HEK293 (cell line): ENCODE data around the gene BCL7A.

ENCODE experiments used
- CTCF ChIP-seq: fragments of 450-650 bp; formaldehyde crosslinking; IDR thresholded peaks from 2 replicates; pipeline ENCODE4 v1.5.1; 2016; ENCODE audit warnings: missing biosample characterization, missing genetic modification characterization
- PRDM1 ChIP-seq: fragments of 450-650 bp; formaldehyde crosslinking; IDR thresholded peaks from 2 replicates; pipeline ENCODE4; 2016; ENCODE audit warnings: missing biosample characterization, missing genetic modification characterization
- SP2 ChIP-seq: fragments of 450-650 bp; formaldehyde crosslinking; IDR thresholded peaks from 2 replicates; pipeline ENCODE4 v1.5.1; 2016; ENCODE audit warnings: missing biosample characterization, missing genetic modification characterization
- ZBTB48 ChIP-seq: fragments of 450-650 bp; formaldehyde crosslinking; IDR thresholded peaks from 2 replicates; pipeline ENCODE4 v1.5.1; 2016; ENCODE audit warnings: missing biosample characterization, missing genetic modification characterization
- ZNF157 ChIP-seq: fragments of 450-650 bp; formaldehyde crosslinking; IDR thresholded peaks from 2 replicates; pipeline ENCODE4 v1.5.1; 2016; ENCODE audit warnings: missing biosample characterization, missing genetic modification characterization
- ZNF501 ChIP-seq: fragments of 450-650 bp; formaldehyde crosslinking; IDR thresholded peaks from 2 replicates; pipeline ENCODE4 v1.5.1; 2016; ENCODE audit warnings: missing biosample characterization, missing genetic modification characterization
- TF ChIP-seq, protein P1 (sequence below): fragments of 450-650 bp; formaldehyde crosslinking; IDR thresholded peaks from 2 replicates; pipeline ENCODE4 v1.5.1; 2016; ENCODE audit warnings: missing biosample characterization, missing genetic modification characterization, borderline replicate concordance

DNA sequence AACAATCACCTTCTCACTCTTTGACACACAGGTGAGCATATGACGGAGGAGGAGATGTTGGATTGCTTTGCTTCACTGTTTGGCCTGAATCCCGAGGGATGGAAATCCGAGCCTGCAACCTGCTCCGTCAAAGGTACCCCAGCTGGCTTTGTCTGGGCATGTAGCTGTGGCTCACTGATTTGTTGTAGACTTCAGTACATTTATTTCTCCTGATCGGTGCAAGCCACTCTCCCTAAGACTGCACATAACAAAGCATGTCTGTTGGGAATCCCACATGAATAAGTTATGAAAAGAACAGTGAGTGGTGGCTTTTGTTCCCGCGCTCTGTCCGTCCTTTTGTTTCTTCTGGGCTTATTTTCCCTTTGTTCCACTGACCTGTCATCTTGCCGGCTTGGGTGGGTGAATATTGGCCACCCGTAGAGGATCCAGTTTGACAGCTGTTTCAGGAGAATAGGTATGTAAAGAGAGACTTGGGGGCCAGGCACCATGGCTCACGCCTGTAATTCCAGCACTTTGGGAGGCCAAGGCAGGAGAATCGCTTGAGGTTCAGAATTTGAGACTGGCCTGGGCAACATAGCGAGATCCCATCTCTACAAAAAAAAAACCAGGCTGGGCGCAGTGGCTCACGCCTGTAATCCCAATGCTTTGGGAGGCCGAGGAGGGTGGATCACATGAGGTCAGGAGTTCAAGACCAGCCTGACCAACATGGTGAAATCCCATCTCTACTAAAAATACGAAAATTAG lies 20.0 kb upstream of the BCL7A start:
- TF ChIP-seq CTCF (tag by site-specific recombination) (no peak), SP2 (tag by site-specific recombination) (no peak), ZNF157 (tag by site-specific recombination) (no peak), ZNF501 (tag by site-specific recombination) (no peak), ZBTB48 (tag by site-specific recombination) (no peak), PRDM1 (tag by site-specific recombination) (no peak)
- TF ChIP-seq, protein P1, sequence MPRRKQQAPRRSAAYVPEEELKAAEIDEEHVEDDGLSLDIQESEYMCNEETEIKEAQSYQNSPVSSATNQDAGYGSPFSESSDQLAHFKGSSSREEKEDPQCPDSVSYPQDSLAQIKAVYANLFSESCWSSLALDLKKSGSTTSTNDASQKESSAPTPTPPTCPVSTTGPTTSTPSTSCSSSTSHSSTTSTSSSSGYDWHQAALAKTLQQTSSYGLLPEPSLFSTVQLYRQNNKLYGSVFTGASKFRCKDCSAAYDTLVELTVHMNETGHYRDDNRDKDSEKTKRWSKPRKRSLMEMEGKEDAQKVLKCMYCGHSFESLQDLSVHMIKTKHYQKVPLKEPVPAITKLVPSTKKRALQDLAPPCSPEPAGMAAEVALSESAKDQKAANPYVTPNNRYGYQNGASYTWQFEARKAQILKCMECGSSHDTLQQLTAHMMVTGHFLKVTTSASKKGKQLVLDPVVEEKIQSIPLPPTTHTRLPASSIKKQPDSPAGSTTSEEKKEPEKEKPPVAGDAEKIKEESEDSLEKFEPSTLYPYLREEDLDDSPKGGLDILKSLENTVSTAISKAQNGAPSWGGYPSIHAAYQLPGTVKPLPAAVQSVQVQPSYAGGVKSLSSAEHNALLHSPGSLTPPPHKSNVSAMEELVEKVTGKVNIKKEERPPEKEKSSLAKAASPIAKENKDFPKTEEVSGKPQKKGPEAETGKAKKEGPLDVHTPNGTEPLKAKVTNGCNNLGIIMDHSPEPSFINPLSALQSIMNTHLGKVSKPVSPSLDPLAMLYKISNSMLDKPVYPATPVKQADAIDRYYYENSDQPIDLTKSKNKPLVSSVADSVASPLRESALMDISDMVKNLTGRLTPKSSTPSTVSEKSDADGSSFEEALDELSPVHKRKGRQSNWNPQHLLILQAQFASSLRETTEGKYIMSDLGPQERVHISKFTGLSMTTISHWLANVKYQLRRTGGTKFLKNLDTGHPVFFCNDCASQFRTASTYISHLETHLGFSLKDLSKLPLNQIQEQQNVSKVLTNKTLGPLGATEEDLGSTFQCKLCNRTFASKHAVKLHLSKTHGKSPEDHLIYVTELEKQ, result no peak
